Activated naive CD4-positive, alpha-beta T cell treated with anti-CD3 and anti-CD28 coated beads, Interleukin-2, amount 50 U/mL, for 16 hours (primary cell): ENCODE data around the gene RPL13A.
A peak's percentile ranks its signal among the peaks of the same experiment; 100 is the strongest.
"Not testable (repeated sequence)": the region's sequence is repeated elsewhere in the genome, so short reads cannot be mapped to it uniquely, and the experiment has no call there.

Experiments used
- DNase-seq: peaks from one replicate; pipeline ENCODE4 v3.0.0-alpha.2; 2020

Gene RPL13A

GRCh38 chr19:49458567-49458903, 28.9 kb upstream of the RPL13A start:
- no peak for DNase-seq

DNA sequence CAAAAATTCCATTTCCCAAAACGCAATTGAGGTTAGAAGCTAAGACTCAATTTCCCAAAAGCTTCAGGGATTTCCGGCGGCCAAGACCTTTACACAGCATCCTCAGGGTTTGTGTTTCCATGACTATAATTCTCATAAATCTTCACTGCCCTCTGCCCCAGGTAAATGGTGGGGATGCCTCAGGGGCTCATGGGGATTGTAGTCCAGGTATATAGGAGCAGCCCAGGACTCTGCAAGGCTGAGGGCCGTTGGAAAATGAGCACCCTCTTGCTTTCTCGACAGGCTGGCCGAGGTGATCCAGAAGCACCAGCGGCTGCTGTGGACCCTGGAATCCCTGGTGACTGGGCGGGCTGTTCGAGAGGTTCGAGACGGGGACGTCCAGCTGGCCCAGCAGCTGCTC, 28.0 kb upstream of the RPL13A start:
- no peak for DNase-seq

DNA sequence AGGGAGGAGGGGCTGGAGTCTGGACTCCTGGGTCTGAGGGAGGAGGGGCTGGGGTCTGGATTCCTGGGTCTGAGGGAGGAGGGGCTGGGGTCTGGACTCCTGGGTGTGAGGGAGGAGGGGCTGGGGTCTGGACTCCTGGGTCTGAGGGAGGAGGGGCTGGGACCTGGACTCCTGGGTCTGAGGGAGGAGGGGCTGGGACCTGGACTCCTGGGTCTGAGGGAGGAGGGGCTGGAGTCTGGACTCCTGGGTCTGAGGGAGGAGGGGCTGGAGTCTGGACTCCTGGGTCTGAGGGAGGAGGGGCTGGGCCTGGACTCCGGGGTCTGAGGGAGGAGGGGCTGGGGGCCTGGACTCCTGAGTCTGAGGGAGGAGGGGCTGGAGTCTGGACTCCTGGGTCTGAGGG, 26.3 kb upstream of the RPL13A start:
- not testable (repeated sequence) for DNase-seq

- no peak for DNase-seq
Measured at GRCh38 chr19:49461656-49462055, 25.8 kb upstream of the RPL13A start.

DNA sequence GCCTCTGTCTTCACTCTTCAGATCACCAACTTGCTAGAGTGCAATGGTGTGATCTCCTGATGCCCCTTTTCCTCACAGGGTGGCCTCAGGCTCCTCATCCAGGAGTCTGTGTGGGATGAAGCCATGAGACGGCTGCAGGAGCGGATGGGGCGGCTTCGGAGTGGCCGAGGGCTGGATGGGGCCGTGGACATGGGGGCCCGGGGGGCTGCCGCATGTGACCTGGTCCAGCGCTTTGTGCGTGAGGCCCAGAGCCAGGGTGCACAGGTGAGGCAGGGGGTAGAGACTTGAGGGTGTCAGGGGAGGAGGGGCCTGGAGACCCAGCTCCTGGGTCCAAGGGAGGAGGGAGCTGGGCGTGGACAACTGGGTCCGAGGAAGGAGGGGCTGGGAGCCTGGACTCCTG, 24.9 kb upstream of the RPL13A start:
- no peak for DNase-seq

- no peak for DNase-seq
Measured at GRCh38 chr19:49463960-49464740, 23.3 kb upstream of the RPL13A start.

- DNase-seq, result no peak
Measured at GRCh38 chr19:49465371-49465770, 22.0 kb upstream of the RPL13A start.

- DNase-seq, result no peak
Measured at GRCh38 chr19:49468199-49468598, 19.2 kb upstream of the RPL13A start.

- peak; percentile 51 for DNase-seq
Measured at GRCh38 chr19:49468746-49469447, 18.5 kb upstream of the RPL13A start.

DNA sequence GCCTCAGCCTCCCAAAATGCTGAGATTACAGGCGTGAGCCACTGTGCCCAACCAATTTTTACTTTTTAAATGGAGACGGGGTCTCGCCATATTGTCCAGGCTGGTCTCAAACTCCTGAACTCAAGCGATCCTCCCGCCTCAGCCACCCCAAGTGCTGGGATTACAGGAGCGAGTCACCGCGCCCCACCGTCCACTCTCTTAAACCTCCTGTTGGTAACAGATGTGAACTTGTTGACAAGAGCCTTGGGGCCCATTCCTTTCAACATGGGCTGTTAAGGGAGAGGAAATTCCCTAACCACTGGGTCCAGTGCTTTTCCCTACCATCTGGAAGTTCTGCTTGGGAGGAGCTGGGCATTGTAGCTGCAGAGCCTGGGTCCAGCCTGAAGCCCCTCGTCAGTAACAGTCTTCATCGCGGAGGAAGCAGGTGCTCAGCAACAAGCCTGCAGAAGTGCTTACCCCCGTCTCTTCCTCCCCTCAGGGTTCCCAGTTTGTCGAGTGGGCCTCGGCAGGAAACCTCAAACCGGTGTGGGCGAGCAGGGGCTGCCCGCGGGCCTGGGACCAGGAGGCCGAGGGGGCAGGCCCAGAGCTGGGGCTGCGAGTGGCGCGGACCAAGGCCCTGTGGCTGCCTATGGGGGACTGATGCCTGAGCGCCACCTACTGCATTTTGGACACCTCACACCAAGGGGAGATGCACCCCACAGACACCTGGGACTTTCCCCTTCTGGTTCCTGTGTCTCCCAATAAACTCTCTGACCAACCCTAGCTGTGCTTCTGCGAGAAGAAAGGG, 17.4 kb upstream of the RPL13A start:
- peak; percentile 53 for DNase-seq

GRCh38 chr19:49470615-49470978, 16.8 kb upstream of the RPL13A start:
- no peak for DNase-seq

GRCh38 chr19:49472936-49473335, 14.5 kb upstream of the RPL13A start:
- DNase-seq, result no peak

GRCh38 chr19:49473501-49473867, 13.9 kb upstream of the RPL13A start:
- DNase-seq, result not testable (repeated sequence)

- DNase-seq, result peak; percentile 89
Measured at GRCh38 chr19:49473868-49474541, 13.4 kb upstream of the RPL13A start, which contains the start of gene FLT3LG. Gene FLT3LG (plus strand): TSS chr19:49474215. CDS start chr19:49474640, 425 bp downstream.

DNA sequence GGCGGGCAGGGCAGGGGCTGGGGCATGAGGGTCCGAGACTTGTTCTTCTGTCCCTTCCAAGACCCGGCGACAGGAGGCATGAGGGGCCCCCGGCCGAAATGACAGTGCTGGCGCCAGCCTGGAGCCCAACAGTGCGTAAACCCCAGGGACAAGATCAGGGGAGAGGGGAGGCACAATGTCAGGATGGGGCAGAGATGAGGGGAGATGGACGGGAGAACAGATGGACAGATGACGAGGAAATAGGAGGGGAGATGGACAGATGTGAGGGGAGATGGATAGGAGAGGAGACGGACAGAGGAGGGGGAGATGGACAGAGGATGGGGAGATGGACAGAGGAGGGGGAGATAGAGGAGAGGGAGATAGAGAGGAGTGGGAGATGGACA, 12.9 kb upstream of the RPL13A start:
- DNase-seq, result no peak

GRCh38 chr19:49475191-49475917, 12.1 kb upstream of the RPL13A start:
- DNase-seq, result no peak

DNA sequence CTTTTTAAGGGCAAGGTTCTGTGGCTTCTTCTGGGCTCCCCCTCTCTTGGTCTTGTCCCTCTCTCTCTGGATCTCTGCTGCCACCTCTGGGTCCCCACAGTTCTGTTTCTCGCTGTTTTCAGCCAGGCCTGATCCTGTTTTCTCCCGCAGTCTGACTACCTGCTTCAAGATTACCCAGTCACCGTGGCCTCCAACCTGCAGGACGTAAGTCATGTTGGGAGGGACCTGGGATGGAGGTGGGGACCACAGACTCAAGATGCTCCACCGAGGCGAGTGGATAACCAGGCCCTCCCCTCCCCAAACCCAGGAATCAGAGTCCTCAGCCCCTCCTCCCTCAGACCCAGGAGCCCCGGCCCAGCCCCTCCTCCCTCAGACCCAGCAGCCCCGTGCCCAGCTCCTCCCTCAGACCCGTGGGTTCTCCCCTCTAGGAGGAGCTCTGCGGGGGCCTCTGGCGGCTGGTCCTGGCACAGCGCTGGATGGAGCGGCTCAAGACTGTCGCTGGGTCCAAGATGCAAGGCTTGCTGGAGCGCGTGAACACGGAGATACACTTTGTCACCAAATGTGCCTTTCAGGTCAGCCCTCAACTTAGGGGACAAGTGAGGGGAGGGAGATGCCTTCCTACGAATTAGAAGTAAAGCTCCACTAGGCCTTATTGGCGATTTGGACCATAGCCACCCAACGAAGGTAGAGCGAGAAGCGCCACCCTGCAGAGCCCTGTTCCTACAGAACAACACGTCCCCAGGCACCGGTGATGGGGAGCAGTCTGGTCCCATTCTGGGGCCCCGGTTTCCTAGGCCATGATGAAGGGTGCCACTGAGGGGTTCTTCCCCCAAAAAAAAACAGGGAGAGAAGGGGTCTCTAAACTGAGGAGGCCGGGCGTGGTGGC, 11.2 kb upstream of the RPL13A start:
- DNase-seq, result peak; percentile 80

DNA sequence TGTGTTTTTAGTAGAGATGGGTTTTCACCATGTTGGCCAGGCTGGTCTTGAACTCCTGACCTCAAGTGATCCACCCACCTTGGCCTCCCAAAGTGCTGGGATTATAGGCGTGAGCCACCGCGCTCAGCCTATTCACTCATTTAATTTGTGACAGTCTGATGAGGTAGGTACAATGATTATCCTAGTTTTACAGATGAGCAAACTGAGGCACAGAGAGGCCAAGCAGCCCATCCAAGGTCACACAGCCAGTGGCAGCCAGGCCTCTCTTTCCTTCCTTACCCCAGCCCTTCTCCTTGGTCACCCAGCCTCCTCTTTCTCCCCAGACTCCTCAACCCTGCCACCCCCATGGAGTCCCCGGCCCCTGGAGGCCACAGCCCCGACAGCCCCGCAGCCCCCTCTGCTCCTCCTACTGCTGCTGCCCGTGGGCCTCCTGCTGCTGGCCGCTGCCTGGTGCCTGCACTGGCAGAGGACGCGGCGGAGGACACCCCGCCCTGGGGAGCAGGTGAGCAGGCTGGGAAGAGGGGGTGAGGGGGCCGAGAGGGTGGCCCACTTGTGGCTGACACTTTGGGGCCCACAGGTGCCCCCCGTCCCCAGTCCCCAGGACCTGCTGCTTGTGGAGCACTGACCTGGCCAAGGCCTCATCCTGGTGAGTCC, 7.3 kb upstream of the RPL13A start:
- DNase-seq, result no peak

DNA sequence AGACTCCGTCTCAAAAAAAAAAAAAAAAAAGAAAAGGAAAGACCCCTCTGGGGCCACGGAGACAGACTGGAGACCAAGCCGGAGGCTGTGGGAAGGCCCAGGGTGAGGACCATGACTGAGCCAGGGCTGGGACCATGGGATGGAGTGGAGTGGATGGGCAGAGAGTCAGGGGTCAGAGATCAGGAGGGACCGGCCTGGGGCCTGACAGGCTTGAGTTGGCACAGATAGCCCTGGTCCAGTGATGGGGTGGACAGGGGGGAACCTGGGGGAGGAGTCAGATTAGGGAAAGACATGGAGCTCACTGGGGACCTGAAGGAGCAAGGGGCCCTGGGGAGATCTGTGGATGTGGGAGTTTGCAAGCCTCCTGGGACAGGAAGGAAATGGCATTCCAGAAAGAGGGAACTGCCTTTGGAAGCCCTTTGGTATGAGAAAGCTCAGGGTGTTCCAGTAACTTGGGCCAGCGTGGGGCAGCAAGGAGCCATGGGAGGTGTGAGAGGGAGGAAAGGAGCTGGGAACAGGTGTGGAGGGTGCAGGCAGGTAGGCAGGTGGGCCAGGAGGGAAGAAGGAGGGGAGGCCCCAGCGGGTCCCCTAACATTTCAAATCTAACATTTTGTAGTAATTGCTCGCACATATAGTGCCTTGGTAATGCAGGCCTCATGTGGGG, 6.3 kb upstream of the RPL13A start:
- no peak for DNase-seq

DNA sequence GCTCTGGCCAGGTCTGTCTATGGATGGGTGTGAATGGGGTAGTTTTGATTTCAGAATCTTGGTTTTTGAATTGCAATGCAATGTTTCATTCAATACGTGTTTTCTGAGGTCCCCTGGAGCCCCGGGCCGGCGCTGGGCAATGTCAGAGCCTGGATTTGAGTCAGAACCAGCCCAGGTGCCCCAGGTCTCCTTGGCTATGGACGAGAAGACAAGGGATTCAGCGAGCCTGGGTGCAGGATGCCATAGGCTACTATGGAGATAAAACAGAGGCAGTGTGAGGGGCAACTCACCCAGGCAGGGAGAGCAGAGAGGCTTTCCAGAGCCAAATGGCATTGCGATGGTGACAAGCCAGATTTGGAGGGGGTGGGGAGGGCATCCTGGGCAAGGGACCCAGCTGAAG, 1.2 kb upstream of the RPL13A start:
- DNase-seq, result no peak
